NCI-H748 treated with DMSO at 0.1 percent for 48 hours (cell line): ENCODE data around the gene BDP1.
"Not testable (repeated sequence)": the region's sequence is repeated elsewhere in the genome, so short reads cannot be mapped to it uniquely, and the experiment has no call there.

Experiments
- DNase-seq: peaks from one replicate; lab custom pipeline; 2025; lab: John Stamatoyannopoulos, UW

The BDP1 gene

GRCh38 chr5:71455427-71456361, at the start of gene BDP1:
Gene BDP1 (plus strand): TSS chr5:71455651. CDS start chr5:71455878, 227 bp downstream.
- peak; percentile 89 for DNase-seq

- not testable (repeated sequence) for DNase-seq
Measured at GRCh38 chr5:71410088-71410487, 45.4 kb upstream of the BDP1 start.

- not testable (repeated sequence) for DNase-seq
Measured at GRCh38 chr5:71415626-71416025, 39.8 kb upstream of the BDP1 start.

- not testable (repeated sequence) for DNase-seq
Measured at GRCh38 chr5:71418026-71418425, 37.4 kb upstream of the BDP1 start.

GRCh38 chr5:71421278-71421677, 34.2 kb upstream of the BDP1 start:
- not testable (repeated sequence) for DNase-seq

GRCh38 chr5:71423896-71424295, 31.6 kb upstream of the BDP1 start:
- not testable (repeated sequence) for DNase-seq

- not testable (repeated sequence) for DNase-seq
Measured at GRCh38 chr5:71426686-71427474, 28.6 kb upstream of the BDP1 start.

GRCh38 chr5:71432410-71432809, 23.0 kb upstream of the BDP1 start:
- DNase-seq = not testable (repeated sequence)

GRCh38 chr5:71434825-71435224, 20.6 kb upstream of the BDP1 start:
- DNase-seq = not testable (repeated sequence)

GRCh38 chr5:71441564-71441963, 13.9 kb upstream of the BDP1 start:
- DNase-seq = not testable (repeated sequence)

GRCh38 chr5:71443891-71444290, 11.6 kb upstream of the BDP1 start:
- not testable (repeated sequence) for DNase-seq

- not testable (repeated sequence) for DNase-seq
Measured at GRCh38 chr5:71445015-71445414, 10.4 kb upstream of the BDP1 start.

GRCh38 chr5:71445523-71446152, 9.8 kb upstream of the BDP1 start:
- peak; percentile 25 for DNase-seq

- DNase-seq = peak; percentile 17
Measured at GRCh38 chr5:71446540-71447216, 8.8 kb upstream of the BDP1 start.

GRCh38 chr5:71447218-71447808, 8.1 kb upstream of the BDP1 start:
- peak; percentile 59 for DNase-seq

- no peak for DNase-seq
Measured at GRCh38 chr5:71452876-71453275, 2.6 kb upstream of the BDP1 start.

GRCh38 chr5:71454913-71455312, 538 bp upstream of the BDP1 start:
- no peak for DNase-seq

- DNase-seq = no peak
Measured at GRCh38 chr5:71456362-71456743, 902 bp downstream of the BDP1 start.

- DNase-seq = no peak
Measured at GRCh38 chr5:71457106-71457505, 1.7 kb downstream of the BDP1 start.

- no peak for DNase-seq
Measured at GRCh38 chr5:71460693-71461092, 5.2 kb downstream of the BDP1 start.

- DNase-seq = no peak
Measured at GRCh38 chr5:71461360-71461759, 5.9 kb downstream of the BDP1 start.
